ENCODE measurements around the gene METTL15. TPM values are rescaled to one million over a fixed set of nuclear protein-coding genes. Genes with fewer than 3 reads are reported as not detected.

METTL15 gene
- total RNA-seq, 1 donor from 2014 or later, result 16.2 TPM

GRCh38 chr11:28153586-28153985, 45.4 kb downstream of the METTL15 start:
- Mint-ChIP-seq H3K4me1 (no peaks in the 10 kb centered on the region), H3K36me3 (ENCODE audit: low read depth) (peaks cover 17% of the 10 kb centered on the region), H3K9me3 (peaks cover 6% of the 10 kb centered on the region), H3K4me3 (no peak overlapping the region), H3K27me3 (ENCODE audit: low read depth) (no peaks in the 10 kb centered on the region), H3K27ac (ENCODE audit: unreplicated experiment) (no peak overlapping the region)
- no peak for DNase-seq (ENCODE audit: low read depth, low spot score)
- no peak for TF ChIP-seq CTCF (conservative IDR thresholded peaks at IDR 0.05)

GRCh38 chr11:28168718-28169117, 60.5 kb downstream of the METTL15 start:
- Mint-ChIP-seq H3K27me3 (ENCODE audit: low read depth) (no peaks in the 10 kb centered on the region), H3K36me3 (ENCODE audit: low read depth) (peaks cover 26% of the 10 kb centered on the region), H3K4me1 (peaks cover 5% of the 10 kb centered on the region), H3K9me3 (peaks cover 7% of the 10 kb centered on the region), H3K4me3 (no peak overlapping the region), H3K27ac (ENCODE audit: unreplicated experiment) (no peak overlapping the region)
- TF ChIP-seq CTCF (conservative IDR thresholded peaks at IDR 0.05), result no peak
- no peak for DNase-seq (ENCODE audit: low read depth, low spot score)

- no peak for TF ChIP-seq CTCF (conservative IDR thresholded peaks at IDR 0.05)
- Mint-ChIP-seq H3K9me3 (peaks cover 8% of the 10 kb centered on the region), H3K4me3 (no peak overlapping the region), H3K4me1 (peaks cover 5% of the 10 kb centered on the region), H3K27me3 (ENCODE audit: low read depth) (no peaks in the 10 kb centered on the region), H3K27ac (ENCODE audit: unreplicated experiment) (peak overlapping the region; percentile 37), H3K36me3 (ENCODE audit: low read depth) (peaks cover 29% of the 10 kb centered on the region)
- DNase-seq (ENCODE audit: low read depth, low spot score), result no peak
Observed at GRCh38 chr11:28169816-28170215, 61.6 kb downstream of the METTL15 start.

GRCh38 chr11:28170759-28171158, 62.6 kb downstream of the METTL15 start:
- peaks cover 8% of the 10 kb centered on the region for H3K9me3 Mint-ChIP-seq
- H3K27me3 Mint-ChIP-seq (ENCODE audit: low read depth), result no peaks in the 10 kb centered on the region
- H3K27ac Mint-ChIP-seq (ENCODE audit: unreplicated experiment), result no peak overlapping the region
- no peak overlapping the region for H3K4me3 Mint-ChIP-seq
- TF ChIP-seq CTCF (conservative IDR thresholded peaks at IDR 0.05), result no peak
- DNase-seq (ENCODE audit: low read depth, low spot score), result no peak
- peaks cover 30% of the 10 kb centered on the region for H3K36me3 Mint-ChIP-seq (ENCODE audit: low read depth)
- peaks cover 5% of the 10 kb centered on the region for H3K4me1 Mint-ChIP-seq

GRCh38 chr11:28176351-28176750, 68.2 kb downstream of the METTL15 start:
- no peak for DNase-seq (ENCODE audit: low read depth, low spot score)
- no peak overlapping the region for H3K4me3 Mint-ChIP-seq
- no peaks in the 10 kb centered on the region for H3K27me3 Mint-ChIP-seq (ENCODE audit: low read depth)
- no peak overlapping the region for H3K27ac Mint-ChIP-seq (ENCODE audit: unreplicated experiment)
- H3K9me3 Mint-ChIP-seq, result peaks cover 4% of the 10 kb centered on the region
- no peaks in the 10 kb centered on the region for H3K4me1 Mint-ChIP-seq
- H3K36me3 Mint-ChIP-seq (ENCODE audit: low read depth), result peaks cover 19% of the 10 kb centered on the region
- no peak for TF ChIP-seq CTCF (conservative IDR thresholded peaks at IDR 0.05)

GRCh38 chr11:28195449-28195848, 87.3 kb downstream of the METTL15 start:
- DNase-seq (ENCODE audit: low read depth, low spot score), result no peak
- no peaks in the 10 kb centered on the region for H3K27me3 Mint-ChIP-seq (ENCODE audit: low read depth)
- no peak overlapping the region for H3K27ac Mint-ChIP-seq (ENCODE audit: unreplicated experiment)
- H3K36me3 Mint-ChIP-seq (ENCODE audit: low read depth), result peaks cover 28% of the 10 kb centered on the region
- peaks cover 14% of the 10 kb centered on the region for H3K9me3 Mint-ChIP-seq
- no peak overlapping the region for H3K4me3 Mint-ChIP-seq
- H3K4me1 Mint-ChIP-seq, result no peaks in the 10 kb centered on the region
- no peak for TF ChIP-seq CTCF (conservative IDR thresholded peaks at IDR 0.05)

Measured in neural crest cell (in vitro differentiated cells).